Measurements from ENCODE around the gene EEF1AKMT3. TPM values are rescaled to one million over a fixed set of nuclear protein-coding genes. Genes with fewer than 3 reads are reported as not detected.

Gene EEF1AKMT3
- total and polyA plus RNA-seq, 9 of the 15 experiments (the other 6 are each of a cell fraction or from before 2014, with no cell fraction given): 4.1 to 17.2 (median 7.9) TPM

DNA sequence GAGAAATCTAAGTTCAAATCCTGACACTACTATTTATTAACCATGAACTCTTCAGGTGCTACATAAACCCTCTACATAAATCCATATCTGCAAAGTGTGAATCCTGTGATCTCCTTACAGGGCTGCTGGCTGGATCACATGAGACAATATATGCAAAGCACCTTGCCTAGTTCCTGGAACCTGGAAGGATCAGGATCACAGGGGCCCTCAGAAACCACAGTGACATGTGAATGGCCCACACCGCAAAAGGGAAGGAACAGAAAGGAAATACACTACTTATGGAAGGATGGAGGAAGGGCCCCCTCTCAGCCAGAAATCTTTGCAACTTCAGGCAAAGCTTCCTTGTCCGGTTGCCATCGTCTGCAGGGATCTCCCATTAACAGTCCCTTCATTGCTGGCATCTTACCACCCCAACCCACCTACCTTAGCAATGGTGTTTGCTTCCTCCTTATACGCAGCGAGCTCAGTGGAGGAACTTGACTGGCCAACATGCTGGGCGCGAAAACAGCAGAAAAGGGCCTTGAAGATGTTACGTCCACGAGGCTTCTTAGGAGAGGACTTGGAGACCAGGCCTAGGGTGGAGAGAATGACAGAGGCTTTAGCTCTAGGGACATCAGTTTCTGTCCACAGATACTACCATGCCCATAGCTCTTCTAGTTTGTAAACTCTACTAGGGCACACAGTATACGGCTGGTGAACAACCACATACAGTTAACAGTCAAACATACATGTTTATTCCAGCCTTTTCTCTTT lies 56.8 kb downstream of the EEF1AKMT3 start:
- in situ Hi-C loops (cut with MboI): loop anchor here (5.0 kb wide), 1 partner anchor 78 kb away; no protein-coding TSS in a partner anchor
- CTCF ChIA-PET (ENCODE audit: low intra/inter-chr PET ratio): interaction anchor here (9.0 kb wide), 1 partner anchor 77 kb away, joined by 227 read pairs; no protein-coding TSS in a partner anchor
- no peak for TF ChIP-seq EWSR1 (IDR thresholded peaks at IDR 0.05; ENCODE audit: borderline replicate concordance, low read depth, partially characterized antibody)
- no peak for TF ChIP-seq NCOA6 (IDR thresholded peaks at IDR 0.05)
- TF ChIP-seq SNRNP70 (optimal IDR thresholded peaks at IDR 0.05; ENCODE audit: low read depth, low read length): no peak
- TF ChIP-seq MEIS2 (IDR thresholded peaks at IDR 0.05; ENCODE audit: partially characterized antibody): no peak
- TF ChIP-seq PURB (CRISPR knock-in tag; IDR thresholded peaks at IDR 0.05; ENCODE audit: low read depth): no peak
- TF ChIP-seq TCFL5 (CRISPR knock-in tag; conservative IDR thresholded peaks at IDR 0.05): no peak
- TF ChIP-seq NFE2 (IDR thresholded peaks at IDR 0.05; ENCODE audit: low read depth): no peak
- TF ChIP-seq ZC3H11A (IDR thresholded peaks at IDR 0.05; ENCODE audit: low read depth, low read length): no peak
- TF ChIP-seq, protein P1, sequence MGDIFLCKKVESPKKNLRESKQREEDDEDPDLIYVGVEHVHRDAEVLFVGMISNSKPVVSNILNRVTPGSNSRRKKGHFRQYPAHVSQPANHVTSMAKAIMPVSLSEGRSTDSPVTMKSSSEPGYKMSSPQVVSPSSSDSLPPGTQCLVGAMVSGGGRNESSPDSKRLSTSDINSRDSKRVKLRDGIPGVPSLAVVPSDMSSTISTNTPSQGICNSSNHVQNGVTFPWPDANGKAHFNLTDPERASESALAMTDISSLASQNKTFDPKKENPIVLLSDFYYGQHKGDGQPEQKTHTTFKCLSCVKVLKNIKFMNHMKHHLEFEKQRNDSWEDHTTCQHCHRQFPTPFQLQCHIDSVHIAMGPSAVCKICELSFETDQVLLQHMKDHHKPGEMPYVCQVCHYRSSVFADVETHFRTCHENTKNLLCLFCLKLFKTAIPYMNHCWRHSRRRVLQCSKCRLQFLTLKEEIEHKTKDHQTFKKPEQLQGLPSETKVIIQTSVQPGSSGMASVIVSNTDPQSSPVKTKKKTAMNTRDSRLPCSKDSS (IDR thresholded peaks at IDR 0.05; ENCODE audit: low read depth, partially characterized antibody): no peak
- TF ChIP-seq, protein P2, sequence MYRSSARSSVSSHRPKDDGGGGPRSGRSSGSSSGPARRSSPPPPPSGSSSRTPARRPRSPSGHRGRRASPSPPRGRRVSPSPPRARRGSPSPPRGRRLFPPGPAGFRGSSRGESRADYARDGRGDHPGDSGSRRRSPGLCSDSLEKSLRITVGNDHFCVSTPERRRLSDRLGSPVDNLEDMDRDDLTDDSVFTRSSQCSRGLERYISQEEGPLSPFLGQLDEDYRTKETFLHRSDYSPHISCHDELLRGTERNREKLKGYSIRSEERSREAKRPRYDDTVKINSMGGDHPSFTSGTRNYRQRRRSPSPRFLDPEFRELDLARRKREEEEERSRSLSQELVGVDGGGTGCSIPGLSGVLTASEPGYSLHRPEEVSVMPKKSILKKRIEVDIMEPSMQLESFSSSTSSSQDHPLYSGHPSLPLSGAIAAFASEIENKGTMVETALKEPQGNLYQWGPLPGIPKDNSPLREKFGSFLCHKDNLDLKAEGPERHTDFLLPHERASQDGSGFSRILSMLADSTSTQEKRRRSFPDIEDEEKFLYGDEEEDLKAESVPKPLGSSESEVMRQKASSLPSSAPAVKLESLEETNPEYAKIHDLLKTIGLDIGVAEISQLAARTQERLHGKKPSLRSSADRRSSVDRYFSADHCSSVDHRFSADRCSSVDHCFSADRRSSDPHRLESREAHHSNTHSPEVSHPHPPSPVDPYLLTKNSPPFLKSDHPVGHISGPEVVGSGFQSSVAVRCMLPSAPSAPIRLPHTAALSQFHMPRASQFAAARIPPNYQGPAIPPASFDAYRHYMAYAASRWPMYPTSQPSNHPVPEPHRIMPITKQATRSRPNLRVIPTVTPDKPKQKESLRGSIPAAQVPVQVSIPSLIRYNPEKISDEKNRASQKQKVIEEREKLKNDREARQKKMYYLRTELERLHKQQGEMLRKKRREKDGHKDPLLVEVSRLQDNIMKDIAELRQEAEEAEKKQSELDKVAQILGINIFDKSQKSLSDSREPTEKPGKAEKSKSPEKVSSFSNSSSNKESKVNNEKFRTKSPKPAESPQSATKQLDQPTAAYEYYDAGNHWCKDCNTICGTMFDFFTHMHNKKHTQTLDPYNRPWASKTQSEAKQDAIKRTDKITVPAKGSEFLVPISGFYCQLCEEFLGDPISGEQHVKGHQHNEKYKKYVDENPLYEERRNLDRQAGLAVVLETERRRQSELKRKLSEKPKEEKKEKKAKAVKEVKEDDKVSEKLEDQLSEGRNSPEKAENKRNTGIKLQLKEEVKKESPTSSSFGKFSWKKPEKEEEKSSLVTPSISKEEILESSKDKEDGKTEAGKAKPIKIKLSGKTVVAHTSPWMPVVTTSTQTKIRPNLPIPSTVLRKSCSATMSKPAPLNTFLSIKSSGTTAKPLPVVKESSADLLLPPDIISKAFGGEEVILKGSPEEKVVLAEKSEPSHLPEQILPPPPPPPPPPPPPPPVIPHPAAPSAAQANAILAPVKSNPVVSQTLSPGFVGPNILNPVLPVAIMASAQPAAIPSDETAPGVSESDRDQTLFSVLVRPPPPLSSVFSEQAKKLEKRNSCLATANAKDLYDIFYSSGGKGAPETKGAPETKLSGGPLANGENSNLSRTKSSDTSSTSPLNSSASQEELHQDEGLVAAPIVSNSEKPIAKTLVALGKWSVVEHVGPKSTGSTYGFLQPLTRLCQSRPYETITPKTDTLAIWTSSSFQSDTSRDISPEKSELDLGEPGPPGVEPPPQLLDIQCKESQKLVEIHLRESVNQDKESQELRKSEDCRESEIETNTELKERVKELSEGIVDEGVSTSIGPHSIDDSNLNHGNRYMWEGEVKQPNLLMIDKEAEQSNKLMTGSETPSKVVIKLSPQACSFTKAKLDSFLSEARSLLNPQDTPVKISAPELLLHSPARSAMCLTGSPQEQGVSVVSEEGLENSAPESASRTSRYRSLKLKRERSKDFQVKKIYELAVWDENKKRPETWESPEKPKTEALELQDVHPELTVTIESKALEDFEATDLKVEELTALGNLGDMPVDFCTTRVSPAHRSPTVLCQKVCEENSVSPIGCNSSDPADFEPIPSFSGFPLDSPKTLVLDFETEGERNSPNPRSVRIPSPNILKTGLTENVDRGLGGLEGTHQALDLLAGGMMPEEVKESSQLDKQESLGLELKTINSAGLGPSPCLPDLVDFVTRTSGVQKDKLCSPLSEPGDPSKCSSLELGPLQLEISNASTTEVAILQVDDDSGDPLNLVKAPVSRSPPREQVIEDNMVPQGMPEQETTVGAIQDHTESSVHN (IDR thresholded peaks at IDR 0.05; ENCODE audit: borderline replicate concordance in 1 of 2, low read depth in 1 of 2): no peak
- no peak for TF ChIP-seq FOXM1 (IDR thresholded peaks at IDR 0.05; ENCODE audit: low read depth)
- no peak for TF ChIP-seq FOXM1 (CRISPR knock-in tag; IDR thresholded peaks at IDR 0.05; ENCODE audit: low read depth)

More for the DNA sequence above, 56.8 kb downstream of the EEF1AKMT3 start:
- H3K79me2 ChIP-seq (ENCODE audit: control insufficient read depth, insufficient read depth, low read length): peaks cover 49% of the 10 kb centered on the region
- FAIRE-seq: no peak
- intact Hi-C loops (cut with micrococcal nuclease): no loop called here
- no peaks in the 10 kb centered on the region for H3K9me3 ChIP-seq (replicated peaks; ENCODE audit: control insufficient read depth, insufficient read depth, low read depth, low read length)
- no peaks in the 10 kb centered on the region for H3K27me3 ChIP-seq (ENCODE audit: control insufficient read depth in 2 of 2, insufficient read depth in 2 of 2, low read length in 2 of 2)
- WGBS (ENCODE audit: insufficient coverage, low coverage, missing lambda C conversion rate): 90% methylated on average over 10 of the region's 10 CpGs
- POLR2A ChIA-PET: interaction anchor here (0.6 to 0.8 kb wide), 3 partner anchors 13 to 35 kb away, joined by 3 read pairs; no protein-coding TSS in a partner anchor
- H3K27ac ChIP-seq (ENCODE audit: extremely low read depth, low read depth, low read length): no peak overlapping the region
- H4K20me1 ChIP-seq (replicated peaks; ENCODE audit: control insufficient read depth, insufficient read depth, low read length): peaks cover 51% of the 10 kb centered on the region
- peaks cover 61% of the 10 kb centered on the region for H3K36me3 ChIP-seq (ENCODE audit: control insufficient read depth, insufficient read depth, low read length)
- H3K4me2 ChIP-seq (ENCODE audit: insufficient read depth, low read length): no peak overlapping the region
- peaks cover 5% of the 10 kb centered on the region for H3K9me1 ChIP-seq (ENCODE audit: control insufficient read depth, insufficient read depth, low read length)
- H2AFZ ChIP-seq (ENCODE audit: low read depth, low read length): no peak overlapping the region
- no TSS peak for BruUV-seq (replicated peaks)
- H3K4me3 ChIP-seq: no peak overlapping the region
- no peak for ATAC-seq
- H3K9ac ChIP-seq (ENCODE audit: insufficient read depth in 1 of 2, low read depth in 2 of 2, low read length in 2 of 2): no peak overlapping the region
- DNase-seq (ENCODE audit: extremely low read depth in 1 of 4, low spot score in 3 of 4): no peak
- peaks cover 6 to 9% of the 10 kb centered on the region in 2 experiments; a peak in 4 of 5 replicates for H3K4me1 ChIP-seq (replicated peaks in 1 of 2; ENCODE audit: control insufficient read depth in 2 of 2, insufficient read depth in 2 of 2, low read length in 2 of 2)

All from K562 (cell line).